H1 (cell line): ENCODE results near the gene ADGRV1.

Experiments used
- BCL11A ChIP-seq, 2 experiments: IDR thresholded peaks; one replicate each; pipeline ENCODE4 v1.6.1; 2011; ENCODE audit warnings: low read depth in 2 of 2, low read length in 2 of 2, mild to moderate bottlenecking in 2 of 2
- CREB1 ChIP-seq: IDR thresholded peaks from 2 replicates; pipeline ENCODE4 v1.6.1; 2012; ENCODE audit warnings: inconsistent platforms
- POLR2A ChIP-seq, 2 experiments: IDR thresholded peaks; 1 replicate in 1 of 2; 2 replicates in 1 of 2; pipeline ENCODE4 v1.6.1; 2011; ENCODE audit warnings: low read depth in 2 of 2, low read length in 2 of 2, mild to moderate bottlenecking in 2 of 2; ENCODE audit errors: control extremely low read depth in 1 of 2
- RFX5 ChIP-seq: IDR thresholded peaks from 2 replicates; pipeline ENCODE4 v1.6.1; 2011; ENCODE audit warnings: low read depth, low read length, improper control_type of control experiment, borderline replicate concordance
- RXRA ChIP-seq: IDR thresholded peaks from 2 replicates; pipeline ENCODE4 v1.6.1; 2011; ENCODE audit warnings: low read depth, mild to moderate bottlenecking, low read length, moderate library complexity; ENCODE audit not compliant: insufficient read depth
- TF ChIP-seq, protein P1 (sequence below): IDR thresholded peaks from 2 replicates; pipeline ENCODE4 v1.6.1; 2012; ENCODE audit warnings: inconsistent platforms
- TF ChIP-seq, protein P2 (sequence below), 3 experiments: IDR thresholded peaks; 1 replicate in 2 of 3; 2 replicates in 1 of 3; pipeline versions ENCODE4 v1.5.1 to v1.6.1; 2011; ENCODE audit warnings: low read length in 3 of 3, mild to moderate bottlenecking in 3 of 3, inconsistent platforms in 2 of 3, low read depth in 1 of 3, moderate library complexity in 1 of 3; ENCODE audit not compliant: insufficient read depth in 1 of 3; ENCODE audit errors: control extremely low read depth in 1 of 3
- TF ChIP-seq, protein P3 (sequence below): IDR thresholded peaks from 2 replicates; pipeline ENCODE4 v1.6.1; 2011; ENCODE audit warnings: low read depth, mild to moderate bottlenecking, low read length; ENCODE audit not compliant: insufficient read depth
- TF ChIP-seq, protein P4 (sequence below): IDR thresholded peaks from 2 replicates; pipeline ENCODE4 v1.6.1; 2011; ENCODE audit warnings: low read length, improper control_type of control experiment
- TF ChIP-seq, protein P5 (sequence below): IDR thresholded peaks from 2 replicates; pipeline ENCODE4 v1.6.1; 2012; ENCODE audit warnings: inconsistent platforms

DNA sequence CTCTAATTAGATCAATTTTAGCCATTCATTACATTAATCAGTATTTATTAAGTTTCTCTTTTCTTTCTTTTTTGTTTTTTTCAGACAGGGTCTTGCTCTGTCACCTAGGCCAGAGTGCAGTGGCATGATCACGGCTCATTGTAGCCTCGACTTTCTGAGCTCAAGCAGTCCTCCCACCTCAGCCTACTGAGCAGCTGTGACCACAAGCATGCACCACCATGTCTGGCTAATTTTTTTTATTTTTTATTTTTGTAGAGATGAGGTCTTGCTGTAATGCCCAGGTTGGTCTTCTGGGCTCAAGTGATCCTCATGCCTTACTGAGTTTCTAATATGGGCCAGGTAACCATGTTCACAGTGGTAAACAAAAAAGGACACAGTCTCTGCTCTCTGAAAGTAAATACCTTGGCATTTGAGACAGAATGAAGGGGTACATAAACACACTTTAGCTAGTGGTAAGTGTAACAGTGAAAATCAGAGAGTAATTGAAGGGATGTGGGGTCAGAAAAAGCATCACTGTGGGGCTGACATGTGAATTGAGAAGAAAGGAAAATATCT lies 336.3 kb downstream of the ADGRV1 start:
- TF ChIP-seq POLR2A (IDR thresholded peaks at IDR 0.05; ENCODE audit: control extremely low read depth in 1 of 2, low read depth in 2 of 2, low read length in 2 of 2) (no peak), RFX5 (no peak), BCL11A (IDR thresholded peaks at IDR 0.05; ENCODE audit: low read depth in 2 of 2, low read length in 2 of 2) (no peak), RXRA (no peak), CREB1 (no peak)
- TF ChIP-seq, protein P1, sequence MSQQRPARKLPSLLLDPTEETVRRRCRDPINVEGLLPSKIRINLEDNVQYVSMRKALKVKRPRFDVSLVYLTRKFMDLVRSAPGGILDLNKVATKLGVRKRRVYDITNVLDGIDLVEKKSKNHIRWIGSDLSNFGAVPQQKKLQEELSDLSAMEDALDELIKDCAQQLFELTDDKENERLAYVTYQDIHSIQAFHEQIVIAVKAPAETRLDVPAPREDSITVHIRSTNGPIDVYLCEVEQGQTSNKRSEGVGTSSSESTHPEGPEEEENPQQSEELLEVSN, result no peak
- TF ChIP-seq, protein P2, sequence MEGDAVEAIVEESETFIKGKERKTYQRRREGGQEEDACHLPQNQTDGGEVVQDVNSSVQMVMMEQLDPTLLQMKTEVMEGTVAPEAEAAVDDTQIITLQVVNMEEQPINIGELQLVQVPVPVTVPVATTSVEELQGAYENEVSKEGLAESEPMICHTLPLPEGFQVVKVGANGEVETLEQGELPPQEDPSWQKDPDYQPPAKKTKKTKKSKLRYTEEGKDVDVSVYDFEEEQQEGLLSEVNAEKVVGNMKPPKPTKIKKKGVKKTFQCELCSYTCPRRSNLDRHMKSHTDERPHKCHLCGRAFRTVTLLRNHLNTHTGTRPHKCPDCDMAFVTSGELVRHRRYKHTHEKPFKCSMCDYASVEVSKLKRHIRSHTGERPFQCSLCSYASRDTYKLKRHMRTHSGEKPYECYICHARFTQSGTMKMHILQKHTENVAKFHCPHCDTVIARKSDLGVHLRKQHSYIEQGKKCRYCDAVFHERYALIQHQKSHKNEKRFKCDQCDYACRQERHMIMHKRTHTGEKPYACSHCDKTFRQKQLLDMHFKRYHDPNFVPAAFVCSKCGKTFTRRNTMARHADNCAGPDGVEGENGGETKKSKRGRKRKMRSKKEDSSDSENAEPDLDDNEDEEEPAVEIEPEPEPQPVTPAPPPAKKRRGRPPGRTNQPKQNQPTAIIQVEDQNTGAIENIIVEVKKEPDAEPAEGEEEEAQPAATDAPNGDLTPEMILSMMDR (IDR thresholded peaks at IDR 0.05; ENCODE audit: control extremely low read depth in 1 of 3, insufficient read depth in 1 of 3, low read depth in 1 of 3, low read length in 3 of 3), result no peak
- TF ChIP-seq, protein P3, sequence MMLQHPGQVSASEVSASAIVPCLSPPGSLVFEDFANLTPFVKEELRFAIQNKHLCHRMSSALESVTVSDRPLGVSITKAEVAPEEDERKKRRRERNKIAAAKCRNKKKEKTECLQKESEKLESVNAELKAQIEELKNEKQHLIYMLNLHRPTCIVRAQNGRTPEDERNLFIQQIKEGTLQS, result no peak
- TF ChIP-seq, protein P4, sequence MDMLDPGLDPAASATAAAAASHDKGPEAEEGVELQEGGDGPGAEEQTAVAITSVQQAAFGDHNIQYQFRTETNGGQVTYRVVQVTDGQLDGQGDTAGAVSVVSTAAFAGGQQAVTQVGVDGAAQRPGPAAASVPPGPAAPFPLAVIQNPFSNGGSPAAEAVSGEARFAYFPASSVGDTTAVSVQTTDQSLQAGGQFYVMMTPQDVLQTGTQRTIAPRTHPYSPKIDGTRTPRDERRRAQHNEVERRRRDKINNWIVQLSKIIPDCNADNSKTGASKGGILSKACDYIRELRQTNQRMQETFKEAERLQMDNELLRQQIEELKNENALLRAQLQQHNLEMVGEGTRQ, result no peak
- TF ChIP-seq, protein P5, sequence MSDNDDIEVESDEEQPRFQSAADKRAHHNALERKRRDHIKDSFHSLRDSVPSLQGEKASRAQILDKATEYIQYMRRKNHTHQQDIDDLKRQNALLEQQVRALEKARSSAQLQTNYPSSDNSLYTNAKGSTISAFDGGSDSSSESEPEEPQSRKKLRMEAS, result no peak
